Measurements from ENCODE around the gene OR2M3. TPM values are rescaled to one million over a fixed set of nuclear protein-coding genes. Genes with fewer than 3 reads are reported as not detected.

Gene OR2M3, protein sequence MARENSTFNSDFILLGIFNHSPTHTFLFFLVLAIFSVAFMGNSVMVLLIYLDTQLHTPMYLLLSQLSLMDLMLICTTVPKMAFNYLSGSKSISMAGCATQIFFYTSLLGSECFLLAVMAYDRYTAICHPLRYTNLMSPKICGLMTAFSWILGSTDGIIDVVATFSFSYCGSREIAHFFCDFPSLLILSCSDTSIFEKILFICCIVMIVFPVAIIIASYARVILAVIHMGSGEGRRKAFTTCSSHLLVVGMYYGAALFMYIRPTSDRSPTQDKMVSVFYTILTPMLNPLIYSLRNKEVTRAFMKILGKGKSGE
- total RNA-seq (not detected), polyA plus RNA-seq (ENCODE audit: insufficient read length in 6 of 6) (under 1 TPM; 0.01 to 0.07 (median 0.04) TPM)
- long read RNA-seq, donor 1 = 0 reads
- long read RNA-seq, donor 2 = 0 reads
- long read RNA-seq, donor 3 = 0 reads
- long read RNA-seq, donor 4 = 0 reads
- long read RNA-seq, donor 5 = 0 reads
- long read RNA-seq, donor 6 = 0 reads
- long read RNA-seq, donor 7 = 0 reads
- long read RNA-seq, donor 8 = 0 reads
- long read RNA-seq, donor 9 = 0 reads
- long read RNA-seq, donor 10 = 0 reads
- long read RNA-seq, donor 11 = 0 reads
- long read RNA-seq, donor 12 = 0 reads

DNA sequence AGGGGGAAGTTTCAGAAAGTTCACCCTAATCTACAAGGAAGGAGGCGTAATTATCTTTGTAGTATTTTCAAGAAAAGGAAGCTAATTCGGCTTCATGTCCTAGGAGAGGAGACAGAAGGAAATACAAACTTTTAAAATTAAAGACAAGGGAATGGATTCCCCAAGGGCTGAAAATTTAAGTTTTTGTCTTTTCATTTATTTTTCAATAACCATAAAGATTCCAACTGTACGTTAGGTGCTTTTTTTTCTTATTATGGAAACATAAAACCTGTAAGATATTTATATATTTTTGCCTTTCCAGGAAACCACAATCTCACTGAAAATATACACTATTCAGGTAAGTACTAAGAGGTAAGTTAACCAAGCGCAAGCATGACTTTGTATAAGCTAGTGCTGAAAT, at the start of gene OR2M3:
OR2M3 (plus strand) TSS at position 301 of the 400 bp plus-strand sequence. CDS start 5,803 bp downstream, outside the sequence.
- no peak for DNase-seq
- Histone ChIP-seq H3K27me3 (no peaks in the 10 kb centered on the region), H3K4me3 (no peak within 1 kb of the TSS), H3K9me3 (peaks cover 0 to 18% of the 10 kb centered on the region in 2 donors), H3K27ac (no peak within 1 kb of the TSS), H3K4me1 (no peaks in the 10 kb centered on the region), H3K36me3 (no peaks in the 10 kb centered on the region)
- TF ChIP-seq, protein P1, sequence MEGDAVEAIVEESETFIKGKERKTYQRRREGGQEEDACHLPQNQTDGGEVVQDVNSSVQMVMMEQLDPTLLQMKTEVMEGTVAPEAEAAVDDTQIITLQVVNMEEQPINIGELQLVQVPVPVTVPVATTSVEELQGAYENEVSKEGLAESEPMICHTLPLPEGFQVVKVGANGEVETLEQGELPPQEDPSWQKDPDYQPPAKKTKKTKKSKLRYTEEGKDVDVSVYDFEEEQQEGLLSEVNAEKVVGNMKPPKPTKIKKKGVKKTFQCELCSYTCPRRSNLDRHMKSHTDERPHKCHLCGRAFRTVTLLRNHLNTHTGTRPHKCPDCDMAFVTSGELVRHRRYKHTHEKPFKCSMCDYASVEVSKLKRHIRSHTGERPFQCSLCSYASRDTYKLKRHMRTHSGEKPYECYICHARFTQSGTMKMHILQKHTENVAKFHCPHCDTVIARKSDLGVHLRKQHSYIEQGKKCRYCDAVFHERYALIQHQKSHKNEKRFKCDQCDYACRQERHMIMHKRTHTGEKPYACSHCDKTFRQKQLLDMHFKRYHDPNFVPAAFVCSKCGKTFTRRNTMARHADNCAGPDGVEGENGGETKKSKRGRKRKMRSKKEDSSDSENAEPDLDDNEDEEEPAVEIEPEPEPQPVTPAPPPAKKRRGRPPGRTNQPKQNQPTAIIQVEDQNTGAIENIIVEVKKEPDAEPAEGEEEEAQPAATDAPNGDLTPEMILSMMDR (IDR thresholded peaks at IDR 0.05) = no peak
- intact Hi-C loops (cut with DNase I) = no loop called here
- ATAC-seq = no peak

GRCh38 chr1:248152056-248152827, 44.8 kb upstream of the OR2M3 start:
- Histone ChIP-seq H3K4me3 (no peak overlapping the region), H3K27ac (no peak overlapping the region), H3K9me3 (peaks cover 0 to 14% of the 10 kb centered on the region in 2 donors), H3K4me1 (no peaks in the 10 kb centered on the region), H3K27me3 (no peaks in the 10 kb centered on the region), H3K36me3 (no peaks in the 10 kb centered on the region)
- TF ChIP-seq, protein P1 (IDR thresholded peaks at IDR 0.05) = no peak
- DNase-seq (no peak), ATAC-seq (no peak)
- intact Hi-C loops (cut with DNase I) = no loop called here

GRCh38 chr1:248155927-248156326, 41.1 kb upstream of the OR2M3 start:
- peaks cover 0 to 8% of the 10 kb centered on the region in 2 donors for H3K9me3 ChIP-seq
- no peak overlapping the region for H3K4me3 ChIP-seq
- intact Hi-C loops (cut with DNase I) = no loop called here
- no peak overlapping the region for H3K27ac ChIP-seq
- DNase-seq = no peak
- H3K27me3 ChIP-seq = no peaks in the 10 kb centered on the region
- TF ChIP-seq, protein P1 (IDR thresholded peaks at IDR 0.05) = no peak
- no peaks in the 10 kb centered on the region for H3K36me3 ChIP-seq
- ATAC-seq = no peak
- H3K4me1 ChIP-seq = no peaks in the 10 kb centered on the region

DNA sequence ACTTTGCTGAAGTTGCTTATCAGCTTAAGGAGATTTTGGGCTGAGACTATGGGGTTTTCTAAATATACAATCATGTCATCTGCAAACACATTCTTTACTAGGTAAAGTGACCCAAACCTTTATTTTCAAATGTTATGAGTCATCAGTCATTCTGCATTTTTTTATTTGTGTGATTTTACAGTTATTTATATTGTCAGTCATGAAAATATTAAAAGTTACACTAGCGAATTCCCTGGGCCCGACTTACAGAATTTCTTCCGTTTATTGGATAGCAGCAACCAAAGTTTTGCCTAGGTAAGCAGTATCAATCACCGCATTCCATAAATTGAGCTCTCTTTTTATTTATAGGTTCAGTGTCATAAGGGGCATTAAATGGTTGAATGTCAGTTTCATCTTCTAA, 38.3 kb upstream of the OR2M3 start:
- DNase-seq (no peak), ATAC-seq (no peak)
- H3K9me3 ChIP-seq = peaks cover 0 to 3% of the 10 kb centered on the region in 2 donors
- intact Hi-C loops (cut with DNase I) = no loop called here
- TF ChIP-seq, protein P1 (IDR thresholded peaks at IDR 0.05) = no peak
- H3K27me3 ChIP-seq = no peaks in the 10 kb centered on the region
- no peak overlapping the region for H3K4me3 ChIP-seq
- H3K36me3 ChIP-seq = no peaks in the 10 kb centered on the region
- H3K4me1 ChIP-seq = no peaks in the 10 kb centered on the region
- no peak overlapping the region for H3K27ac ChIP-seq

DNA sequence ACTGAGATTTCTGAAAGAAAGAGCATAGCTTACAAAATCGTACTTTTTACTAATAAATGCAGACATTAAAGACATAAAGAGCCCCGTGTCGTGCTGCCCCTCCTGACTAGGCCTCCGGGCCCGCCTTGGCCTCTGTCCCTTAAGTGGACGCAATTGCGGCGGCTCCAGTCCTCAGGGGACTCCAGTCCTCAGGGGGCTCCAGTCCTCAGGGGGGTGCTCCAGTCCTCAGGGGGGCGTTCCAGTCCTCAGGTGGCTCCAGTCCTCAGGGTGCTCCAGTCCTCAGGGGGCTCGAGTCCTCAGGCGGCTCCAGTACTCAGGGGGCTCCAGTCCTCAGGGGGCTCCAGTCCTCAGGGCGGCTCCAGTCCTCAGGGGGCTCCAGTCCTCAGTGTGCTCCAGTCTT, 33.0 kb upstream of the OR2M3 start:
- intact Hi-C loops (cut with DNase I) = no loop called here
- Histone ChIP-seq H3K27ac (no peak overlapping the region), H3K36me3 (no peaks in the 10 kb centered on the region), H3K4me1 (no peaks in the 10 kb centered on the region), H3K9me3 (peaks cover 0 to 12% of the 10 kb centered on the region in 2 donors), H3K27me3 (no peaks in the 10 kb centered on the region), H3K4me3 (no peak overlapping the region)
- DNase-seq (peak in 1 of 4 donors; percentile 73), ATAC-seq (no peak)
- TF ChIP-seq, protein P1 (IDR thresholded peaks at IDR 0.05) = no peak
